GM23338 (cell line): Measurements from ENCODE around the gene SRA1. TPM values are rescaled to one million over a fixed set of nuclear protein-coding genes. Genes with fewer than 3 reads are reported as not detected.

Source experiments
- ATAC-seq: fragments of 200-7000 bp; cut with Tn5 transposase; 3 replicates; pipeline ENCODE4 v1.9.1; 2020
- DNase-seq: peaks from one replicate; pipeline ENCODE4 v3.0.0-alpha.2; 2015; ENCODE audit warnings: low spot score
- H2AFZ ChIP-seq: fragments of 200-600 bp; sonication (generic); 2 replicates; pipeline ENCODE4 v1.8.0; 2016; ENCODE audit warnings: antibody characterized with exemption, mild to moderate bottlenecking, moderate library complexity
- H3F3A ChIP-seq: fragments of 200-600 bp; sonication (generic); replicated peaks from 2 replicates; pipeline ENCODE4 v1.8.0; 2017; ENCODE audit warnings: antibody characterized with exemption, mixed run types, low read depth
- H3K27ac ChIP-seq: fragments of 200-600 bp; sonication (generic); 2 replicates; pipeline ENCODE4 v1.6.1; 2016; ENCODE audit warnings: low read depth
- H3K27me3 ChIP-seq: fragments of 200-600 bp; sonication (generic); 2 replicates; pipeline ENCODE4 v1.8.0; 2016; ENCODE audit warnings: mild to moderate bottlenecking, mixed run types, moderate library complexity; ENCODE audit not compliant: insufficient read depth
- H3K36me3 ChIP-seq: fragments of 200-600 bp; sonication (generic); 2 replicates; pipeline ENCODE4 v1.8.0; 2016; ENCODE audit warnings: mild to moderate bottlenecking; ENCODE audit not compliant: insufficient read depth
- H3K4me1 ChIP-seq: fragments of 200-600 bp; sonication (generic); 2 replicates; pipeline ENCODE4 v1.8.0; 2016; ENCODE audit warnings: mild to moderate bottlenecking, moderate library complexity; ENCODE audit not compliant: insufficient read depth
- H3K4me2 ChIP-seq: fragments of 200-600 bp; sonication (generic); 2 replicates; pipeline ENCODE4 v1.7.1; 2017; ENCODE audit warnings: mixed run types
- H3K4me3 ChIP-seq: fragments of 200-600 bp; sonication (generic); 2 replicates; pipeline ENCODE4 v1.6.1; 2016; ENCODE audit warnings: mixed run types
- H3K79me2 ChIP-seq: fragments of 200-600 bp; sonication (generic); replicated peaks from 2 replicates; pipeline ENCODE4 v1.8.0; 2017; ENCODE audit warnings: mild to moderate bottlenecking; ENCODE audit not compliant: insufficient read depth
- H3K9me2 ChIP-seq: fragments of 200-600 bp; sonication (generic); 2 replicates; pipeline ENCODE4 v1.8.0; 2017; ENCODE audit not compliant: insufficient read depth
- H4K20me1 ChIP-seq: fragments of 200-600 bp; sonication (generic); replicated peaks from 2 replicates; pipeline ENCODE4 v1.8.0; 2017; ENCODE audit warnings: mild to moderate bottlenecking; ENCODE audit not compliant: insufficient read depth
- H3K27ac Mint-ChIP-seq: 2 replicates; pipeline ENCODE4 v1.8.0; 2020; ENCODE audit warnings: inconsistent platforms, mild to moderate bottlenecking, moderate library complexity, mixed read lengths
- H3K27me3 Mint-ChIP-seq: 3 replicates; pipeline ENCODE4 v1.8.0; 2022; ENCODE audit warnings: low read depth, mild to moderate bottlenecking, moderate library complexity, mixed read lengths, inconsistent platforms; ENCODE audit not compliant: insufficient read depth, poor library complexity
- H3K36me3 Mint-ChIP-seq: 3 replicates; pipeline ENCODE4 v1.8.0; 2021; ENCODE audit warnings: low read depth, mild to moderate bottlenecking, inconsistent platforms, moderate library complexity, mixed read lengths
- H3K4me1 Mint-ChIP-seq: 3 replicates; pipeline ENCODE4 v1.8.0; 2020; ENCODE audit warnings: mild to moderate bottlenecking, inconsistent platforms, mixed read lengths
- H3K4me3 Mint-ChIP-seq: 3 replicates; pipeline ENCODE4 v1.8.0; 2021; ENCODE audit warnings: moderate library complexity, mild to moderate bottlenecking, inconsistent platforms, mixed read lengths
- H3K9me3 Mint-ChIP-seq: 3 replicates; pipeline ENCODE4 v1.8.0; 2020; ENCODE audit warnings: moderate library complexity, mild to moderate bottlenecking, inconsistent platforms, mixed read lengths
- CREB1 ChIP-seq: fragments of 250-450 bp; sonication (Bioruptor Pico); IDR thresholded peaks from 2 replicates; pipeline ENCODE4 v1.5.0; 2020; ENCODE audit warnings: low read depth, mild to moderate bottlenecking, moderate library complexity
- EZH2 ChIP-seq: fragments of 200-600 bp; sonication (generic); IDR thresholded peaks from one replicate; pipeline ENCODE4 v1.8.0; 2017; ENCODE audit warnings: antibody characterized with exemption, mild to moderate bottlenecking, low read depth; ENCODE audit not compliant: unreplicated experiment
- EZH2phosphoT487 ChIP-seq: fragments of 200-600 bp; sonication (generic); IDR thresholded peaks from one replicate; pipeline ENCODE4 v1.8.1; 2018; ENCODE audit warnings: antibody characterized with exemption; ENCODE audit not compliant: unreplicated experiment
- POLR2AphosphoS5 ChIP-seq: IDR thresholded peaks from 2 replicates; pipeline ENCODE4 v1.6.1; 2016; ENCODE audit warnings: antibody characterized with exemption, low read depth
- polyA plus RNA-seq: library from polyadenylated mRNA; unstranded; fragments of >200 nt; fragmentation: Nextera tagmentation; extraction: Ambion mirVana; gene quantifications from 2 replicates; pipeline ENCODE4 v1.2.1, GENCODE V29; 2016
- total RNA-seq: library from RNA; depleted of rRNA; stranded (reverse); fragments of >200 nt; shearing (Covaris generic); gene quantifications from 2 replicates; pipeline ENCODE4 v1.2.3, GENCODE V29; 2014
- TF ChIP-seq, protein P1 (sequence below), 2 experiments: fragments of 200-600 bp in 1 of 2; sonication (generic) in 1 of 2; conservative IDR thresholded peaks; 2 replicates each; pipeline versions ENCODE4 v1.5.1 to v1.6.1; 2016 to 2017; ENCODE audit warnings: antibody characterized with exemption in 2 of 2, low read depth in 2 of 2, mild to moderate bottlenecking in 2 of 2, moderate library complexity in 1 of 2
- TF ChIP-seq, protein P2 (sequence below): IDR thresholded peaks from 2 replicates; pipeline ENCODE4 v1.6.1; 2016; ENCODE audit warnings: antibody characterized with exemption
- TF ChIP-seq, protein P3 (sequence below): fragments of 250-450 bp; sonication (Bioruptor Pico); IDR thresholded peaks from 2 replicates; pipeline ENCODE4 v1.5.0; 2020; ENCODE audit warnings: mild to moderate bottlenecking, moderate library complexity

SRA1 gene
- total and polyA plus RNA-seq, 2 experiments from 2014 or later = 38.4 to 74.7 TPM

DNA sequence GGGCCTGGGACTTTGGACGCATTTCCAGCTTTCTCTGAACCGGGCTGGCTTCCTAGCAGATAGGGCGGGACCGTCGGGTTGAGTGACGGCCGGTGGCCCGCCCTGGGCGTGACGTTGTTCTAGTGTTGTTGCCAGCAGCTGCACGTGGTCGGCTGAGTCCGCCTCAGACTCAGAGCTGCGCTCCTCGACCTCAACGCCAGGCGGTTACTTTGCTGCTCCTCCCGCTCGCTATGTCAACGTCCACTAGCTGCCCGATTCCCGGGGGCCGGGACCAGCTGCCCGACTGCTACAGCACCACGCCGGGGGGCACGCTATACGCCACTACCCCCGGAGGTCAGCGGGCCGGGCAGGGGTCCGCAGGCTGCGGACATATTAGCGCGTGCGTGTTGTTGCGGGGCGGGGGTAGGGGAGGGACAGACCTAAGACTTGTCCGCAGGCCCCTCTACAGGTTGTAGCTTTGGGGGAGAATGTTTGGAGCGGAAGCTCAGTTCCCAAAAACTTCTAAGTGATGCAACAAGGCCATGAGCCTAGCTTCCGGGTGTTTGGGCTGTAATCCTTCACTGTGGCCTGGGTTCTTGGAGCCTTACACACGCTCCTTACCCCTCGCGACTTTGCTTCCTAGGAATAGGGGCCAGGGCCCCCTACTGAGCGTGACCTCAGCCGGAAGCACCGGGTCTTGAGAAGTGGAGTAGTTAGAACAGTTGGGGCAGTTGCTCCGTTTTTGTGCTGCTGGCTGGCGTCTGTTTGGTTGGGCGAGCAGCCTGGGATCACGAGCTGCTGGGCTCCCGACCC lies 9.6 kb downstream of the SRA1 start, which contains the start of gene EIF4EBP3:
TSS of gene EIF4EBP3 (plus strand) at position 155 of the 792 bp plus-strand sequence. CDS start at position 231, 76 bp downstream.
- DNase-seq (peak; percentile 99), ATAC-seq (peak; percentile 95)
- Histone ChIP-seq H3F3A (peaks cover 17% of the 10 kb centered on the region), H3K27me3 (no peaks in the 10 kb centered on the region), H2AFZ (peak within 1 kb of the TSS; percentile 29), H3K4me3 (peak within 1 kb of the TSS; percentile 77), H3K9me2 (no peaks in the 10 kb centered on the region), H3K4me2 (peak within 1 kb of the TSS; percentile 96), H3K27ac (peak within 1 kb of the TSS; percentile 95), H3K4me1 (peaks cover 26% of the 10 kb centered on the region), H3K36me3 (peaks cover 29% of the 10 kb centered on the region), H3K79me2 (peaks cover 11% of the 10 kb centered on the region; the same call in 1 of the 2 replicates), H4K20me1 (peaks cover 5% of the 10 kb centered on the region; the same call in 1 of the 2 replicates)
- no peak for TF ChIP-seq EZH2
- peak; percentile 81 for TF ChIP-seq POLR2AphosphoS5
- TF ChIP-seq CREB1 (CRISPR knock-in tag) = peak; percentile 88
- TF ChIP-seq, protein P1, sequence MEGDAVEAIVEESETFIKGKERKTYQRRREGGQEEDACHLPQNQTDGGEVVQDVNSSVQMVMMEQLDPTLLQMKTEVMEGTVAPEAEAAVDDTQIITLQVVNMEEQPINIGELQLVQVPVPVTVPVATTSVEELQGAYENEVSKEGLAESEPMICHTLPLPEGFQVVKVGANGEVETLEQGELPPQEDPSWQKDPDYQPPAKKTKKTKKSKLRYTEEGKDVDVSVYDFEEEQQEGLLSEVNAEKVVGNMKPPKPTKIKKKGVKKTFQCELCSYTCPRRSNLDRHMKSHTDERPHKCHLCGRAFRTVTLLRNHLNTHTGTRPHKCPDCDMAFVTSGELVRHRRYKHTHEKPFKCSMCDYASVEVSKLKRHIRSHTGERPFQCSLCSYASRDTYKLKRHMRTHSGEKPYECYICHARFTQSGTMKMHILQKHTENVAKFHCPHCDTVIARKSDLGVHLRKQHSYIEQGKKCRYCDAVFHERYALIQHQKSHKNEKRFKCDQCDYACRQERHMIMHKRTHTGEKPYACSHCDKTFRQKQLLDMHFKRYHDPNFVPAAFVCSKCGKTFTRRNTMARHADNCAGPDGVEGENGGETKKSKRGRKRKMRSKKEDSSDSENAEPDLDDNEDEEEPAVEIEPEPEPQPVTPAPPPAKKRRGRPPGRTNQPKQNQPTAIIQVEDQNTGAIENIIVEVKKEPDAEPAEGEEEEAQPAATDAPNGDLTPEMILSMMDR (conservative IDR thresholded peaks at IDR 0.05; ENCODE audit: low read depth in 2 of 2) = peak in 1 of 2 experiments; percentile 36; a peak in 2 of 4 replicates
- TF ChIP-seq, protein P2, sequence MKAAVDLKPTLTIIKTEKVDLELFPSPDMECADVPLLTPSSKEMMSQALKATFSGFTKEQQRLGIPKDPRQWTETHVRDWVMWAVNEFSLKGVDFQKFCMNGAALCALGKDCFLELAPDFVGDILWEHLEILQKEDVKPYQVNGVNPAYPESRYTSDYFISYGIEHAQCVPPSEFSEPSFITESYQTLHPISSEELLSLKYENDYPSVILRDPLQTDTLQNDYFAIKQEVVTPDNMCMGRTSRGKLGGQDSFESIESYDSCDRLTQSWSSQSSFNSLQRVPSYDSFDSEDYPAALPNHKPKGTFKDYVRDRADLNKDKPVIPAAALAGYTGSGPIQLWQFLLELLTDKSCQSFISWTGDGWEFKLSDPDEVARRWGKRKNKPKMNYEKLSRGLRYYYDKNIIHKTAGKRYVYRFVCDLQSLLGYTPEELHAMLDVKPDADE = no peak
- H3K36me3 Mint-ChIP-seq = peaks cover 46% of the 10 kb centered on the region
- no peaks in the 10 kb centered on the region for H3K9me3 Mint-ChIP-seq
- peak within 1 kb of the TSS; percentile 88 for H3K4me3 Mint-ChIP-seq
- H3K27me3 Mint-ChIP-seq = peaks cover 17% of the 10 kb centered on the region
- H3K27ac Mint-ChIP-seq = peak within 1 kb of the TSS; percentile 98
- H3K4me1 Mint-ChIP-seq = peaks cover 24% of the 10 kb centered on the region

DNA sequence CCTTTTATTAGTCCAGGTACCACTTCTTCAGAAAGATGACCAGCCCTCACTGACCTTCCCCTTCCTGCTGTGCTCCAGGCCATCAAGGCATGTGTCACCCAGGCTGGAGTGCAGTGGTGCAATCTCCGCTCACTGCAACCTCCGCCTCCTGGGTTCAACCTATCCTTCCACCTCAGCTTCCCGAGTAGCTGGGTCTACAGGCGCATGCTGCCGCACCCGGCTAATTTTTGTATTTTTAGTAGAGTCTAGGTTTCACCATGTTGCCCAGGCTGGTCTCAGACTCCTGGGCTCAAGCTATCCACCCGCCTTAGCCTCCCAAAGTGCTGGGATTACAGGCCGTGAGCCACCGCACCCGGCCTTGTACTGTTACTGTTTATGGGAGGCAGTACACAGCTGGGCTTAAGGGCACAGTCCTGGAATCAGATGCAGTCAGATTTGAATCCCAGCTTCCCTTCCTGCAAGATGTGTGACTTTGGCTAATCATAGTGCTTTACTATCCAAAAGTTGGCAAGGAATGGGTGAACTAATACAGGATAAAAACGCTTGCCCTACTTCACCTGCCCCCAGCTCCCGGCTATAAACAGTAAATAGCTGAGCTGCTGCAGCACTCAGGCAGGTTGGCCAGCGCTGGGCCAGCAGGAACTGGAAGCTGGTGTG lies 10.3 kb downstream of the SRA1 start:
- Mint-ChIP-seq H3K9me3 (no peaks in the 10 kb centered on the region), H3K4me1 (peaks cover 24% of the 10 kb centered on the region), H3K4me3 (peak overlapping the region; percentile 88), H3K27ac (peak overlapping the region; percentile 98), H3K27me3 (peaks cover 17% of the 10 kb centered on the region), H3K36me3 (peaks cover 53% of the 10 kb centered on the region)
- H3K79me2 ChIP-seq = 0 out of 2 replicates have a peak, but pooled peaks cover 6% of the 10 kb centered on the region
- H3K27me3 ChIP-seq = no peaks in the 10 kb centered on the region
- H3F3A ChIP-seq = peaks cover 17% of the 10 kb centered on the region
- ATAC-seq (peak; percentile 5), DNase-seq (no peak)
- H3K4me3 ChIP-seq = peak overlapping the region; percentile 77
- no peak overlapping the region for H2AFZ ChIP-seq
- H4K20me1 ChIP-seq = peaks cover 2% of the 10 kb centered on the region; the same call in 1 of the 2 replicates
- peak overlapping the region; percentile 74 for H3K4me2 ChIP-seq
- H3K9me2 ChIP-seq = no peaks in the 10 kb centered on the region
- peaks cover 29% of the 10 kb centered on the region for H3K36me3 ChIP-seq
- H3K4me1 ChIP-seq = peaks cover 26% of the 10 kb centered on the region
- peak overlapping the region; percentile 92 for H3K27ac ChIP-seq
- TF ChIP-seq EZH2phosphoT487 = no peak
- TF ChIP-seq, protein P3, sequence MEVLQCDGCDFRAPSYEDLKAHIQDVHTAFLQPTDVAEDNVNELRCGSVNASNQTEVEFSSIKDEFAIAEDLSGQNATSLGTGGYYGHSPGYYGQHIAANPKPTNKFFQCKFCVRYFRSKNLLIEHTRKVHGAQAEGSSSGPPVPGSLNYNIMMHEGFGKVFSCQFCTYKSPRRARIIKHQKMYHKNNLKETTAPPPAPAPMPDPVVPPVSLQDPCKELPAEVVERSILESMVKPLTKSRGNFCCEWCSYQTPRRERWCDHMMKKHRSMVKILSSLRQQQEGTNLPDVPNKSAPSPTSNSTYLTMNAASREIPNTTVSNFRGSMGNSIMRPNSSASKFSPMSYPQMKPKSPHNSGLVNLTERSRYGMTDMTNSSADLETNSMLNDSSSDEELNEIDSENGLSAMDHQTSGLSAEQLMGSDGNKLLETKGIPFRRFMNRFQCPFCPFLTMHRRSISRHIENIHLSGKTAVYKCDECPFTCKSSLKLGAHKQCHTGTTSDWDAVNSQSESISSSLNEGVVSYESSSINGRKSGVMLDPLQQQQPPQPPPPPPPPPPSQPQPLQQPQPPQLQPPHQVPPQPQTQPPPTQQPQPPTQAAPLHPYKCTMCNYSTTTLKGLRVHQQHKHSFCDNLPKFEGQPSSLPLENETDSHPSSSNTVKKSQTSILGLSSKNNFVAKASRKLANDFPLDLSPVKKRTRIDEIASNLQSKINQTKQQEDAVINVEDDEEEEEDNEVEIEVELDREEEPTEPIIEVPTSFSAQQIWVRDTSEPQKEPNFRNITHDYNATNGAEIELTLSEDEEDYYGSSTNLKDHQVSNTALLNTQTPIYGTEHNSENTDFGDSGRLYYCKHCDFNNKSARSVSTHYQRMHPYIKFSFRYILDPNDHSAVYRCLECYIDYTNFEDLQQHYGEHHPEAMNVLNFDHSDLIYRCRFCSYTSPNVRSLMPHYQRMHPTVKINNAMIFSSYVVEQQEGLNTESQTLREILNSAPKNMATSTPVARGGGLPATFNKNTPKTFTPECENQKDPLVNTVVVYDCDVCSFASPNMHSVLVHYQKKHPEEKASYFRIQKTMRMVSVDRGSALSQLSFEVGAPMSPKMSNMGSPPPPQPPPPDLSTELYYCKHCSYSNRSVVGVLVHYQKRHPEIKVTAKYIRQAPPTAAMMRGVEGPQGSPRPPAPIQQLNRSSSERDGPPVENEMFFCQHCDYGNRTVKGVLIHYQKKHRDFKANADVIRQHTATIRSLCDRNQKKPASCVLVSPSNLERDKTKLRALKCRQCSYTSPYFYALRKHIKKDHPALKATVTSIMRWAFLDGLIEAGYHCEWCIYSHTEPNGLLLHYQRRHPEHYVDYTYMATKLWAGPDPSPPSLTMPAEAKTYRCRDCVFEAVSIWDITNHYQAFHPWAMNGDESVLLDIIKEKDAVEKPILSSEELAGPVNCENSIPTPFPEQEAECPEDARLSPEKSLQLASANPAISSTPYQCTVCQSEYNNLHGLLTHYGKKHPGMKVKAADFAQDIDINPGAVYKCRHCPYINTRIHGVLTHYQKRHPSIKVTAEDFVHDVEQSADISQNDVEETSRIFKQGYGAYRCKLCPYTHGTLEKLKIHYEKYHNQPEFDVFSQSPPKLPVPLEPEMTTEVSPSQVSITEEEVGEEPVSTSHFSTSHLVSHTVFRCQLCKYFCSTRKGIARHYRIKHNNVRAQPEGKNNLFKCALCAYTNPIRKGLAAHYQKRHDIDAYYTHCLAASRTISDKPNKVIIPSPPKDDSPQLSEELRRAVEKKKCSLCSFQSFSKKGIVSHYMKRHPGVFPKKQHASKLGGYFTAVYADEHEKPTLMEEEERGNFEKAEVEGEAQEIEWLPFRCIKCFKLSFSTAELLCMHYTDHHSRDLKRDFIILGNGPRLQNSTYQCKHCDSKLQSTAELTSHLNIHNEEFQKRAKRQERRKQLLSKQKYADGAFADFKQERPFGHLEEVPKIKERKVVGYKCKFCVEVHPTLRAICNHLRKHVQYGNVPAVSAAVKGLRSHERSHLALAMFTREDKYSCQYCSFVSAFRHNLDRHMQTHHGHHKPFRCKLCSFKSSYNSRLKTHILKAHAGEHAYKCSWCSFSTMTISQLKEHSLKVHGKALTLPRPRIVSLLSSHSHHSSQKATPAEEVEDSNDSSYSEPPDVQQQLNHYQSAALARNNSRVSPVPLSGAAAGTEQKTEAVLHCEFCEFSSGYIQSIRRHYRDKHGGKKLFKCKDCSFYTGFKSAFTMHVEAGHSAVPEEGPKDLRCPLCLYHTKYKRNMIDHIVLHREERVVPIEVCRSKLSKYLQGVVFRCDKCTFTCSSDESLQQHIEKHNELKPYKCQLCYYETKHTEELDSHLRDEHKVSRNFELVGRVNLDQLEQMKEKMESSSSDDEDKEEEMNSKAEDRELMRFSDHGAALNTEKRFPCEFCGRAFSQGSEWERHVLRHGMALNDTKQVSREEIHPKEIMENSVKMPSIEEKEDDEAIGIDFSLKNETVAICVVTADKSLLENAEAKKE (CRISPR knock-in tag) = no peak
- no peak for TF ChIP-seq CREB1 (CRISPR knock-in tag)
- no peak for TF ChIP-seq EZH2
- TF ChIP-seq, protein P2 = no peak
- TF ChIP-seq POLR2AphosphoS5 = no peak
